ENCODE results near the gene TMEM126B. TPM values are rescaled to one million over a fixed set of nuclear protein-coding genes. Genes with fewer than 3 reads are reported as not detected.
A peak's percentile ranks its signal among the peaks of the same experiment; 100 is the strongest.
"Not testable (repeated sequence)": the region's sequence is repeated elsewhere in the genome, so short reads cannot be mapped to it uniquely, and the experiment has no call there.

Gene TMEM126B
- polyA plus RNA-seq (ENCODE audit: insufficient read length in 4 of 4) = 10 to 100 TPM; 57.7 to 67.4 (median 62.7) TPM

DNA sequence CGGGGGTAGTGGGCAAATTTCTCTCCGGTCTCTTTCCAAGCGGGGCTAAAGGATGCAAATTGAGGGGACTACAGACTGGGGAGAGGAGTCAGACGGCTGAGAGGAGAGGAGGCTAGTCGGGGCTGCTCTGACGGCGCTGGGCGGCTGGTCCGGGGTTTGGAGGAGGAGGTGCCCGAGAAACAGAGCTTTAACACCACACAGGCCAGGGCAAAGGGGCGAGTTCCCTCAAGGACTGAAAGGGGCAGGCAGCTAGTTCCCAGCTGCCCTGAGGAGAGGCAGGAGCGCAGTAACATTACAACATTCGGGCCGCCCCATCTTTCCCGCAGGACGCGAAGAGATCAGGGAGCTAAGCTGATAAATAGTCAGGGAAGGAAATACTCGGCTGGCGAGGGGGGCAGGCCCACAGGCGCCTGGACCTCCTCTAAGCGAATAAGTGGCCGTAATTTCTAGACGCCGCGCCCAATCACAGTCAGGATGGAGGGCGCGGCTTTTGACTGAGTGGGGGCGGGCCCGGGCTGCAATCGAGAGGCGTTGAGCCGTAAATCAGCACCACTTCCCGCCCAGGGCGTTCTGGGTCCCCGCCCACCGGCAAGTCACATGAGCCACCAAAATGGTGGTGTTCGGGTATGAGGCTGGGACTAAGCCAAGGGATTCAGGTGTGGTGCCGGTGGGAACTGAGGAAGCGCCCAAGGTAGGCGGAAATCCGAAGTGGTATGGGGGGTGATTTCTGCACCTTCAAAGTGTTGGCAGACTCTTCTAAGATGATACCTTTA, at the start of gene TMEM126B:
TSS of gene TMEM126B (plus strand) at position 596 of the 773 bp plus-strand sequence. CDS start at position 611, 15 bp downstream.
- peak; percentile 92 to 97 (median 95) for DNase-seq (ENCODE audit: low read depth in 4 of 4, low spot score in 3 of 4)

DNA sequence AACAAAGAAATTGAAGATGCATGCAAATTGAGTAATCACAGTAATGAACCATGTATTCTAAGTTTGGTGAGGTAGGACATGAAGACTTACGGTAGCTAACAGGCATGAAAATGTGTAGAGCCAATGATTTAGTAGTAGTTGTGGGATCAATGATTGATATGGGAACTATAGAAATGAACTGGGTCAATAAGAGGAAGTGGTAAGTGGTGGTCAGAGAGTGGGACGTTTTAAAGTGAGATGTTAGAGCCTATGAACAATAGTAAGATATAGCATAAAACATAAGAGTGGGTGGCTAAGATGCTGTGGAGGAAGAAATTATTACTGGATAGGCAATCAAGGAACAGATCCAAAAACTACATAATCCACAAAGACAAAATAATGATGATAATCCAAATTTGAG, 46.3 kb upstream of the TMEM126B start:
- no peak for DNase-seq (ENCODE audit: low read depth in 4 of 4, low spot score in 3 of 4)

DNA sequence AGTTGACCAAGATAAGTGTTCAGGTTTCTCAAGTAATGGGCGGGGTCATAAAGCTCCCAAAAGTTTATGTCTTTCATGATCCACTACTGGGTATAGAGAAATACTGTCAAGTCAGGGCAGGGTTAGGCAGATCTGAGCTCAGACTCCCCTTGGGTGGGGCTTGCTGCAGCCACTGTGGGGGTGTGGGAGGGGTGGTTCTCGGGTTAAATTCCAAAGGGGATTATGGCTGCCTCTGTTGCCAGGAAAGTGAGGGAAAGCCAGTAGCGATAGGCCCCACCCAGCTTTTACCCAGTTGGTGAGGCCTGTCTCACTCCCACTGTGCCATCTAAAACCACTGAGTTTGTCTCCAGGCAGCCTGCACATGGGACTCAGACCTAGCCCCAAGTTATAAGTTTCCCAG, 39.0 kb upstream of the TMEM126B start:
- no peak for DNase-seq (ENCODE audit: low read depth in 4 of 4, low spot score in 3 of 4)

DNA sequence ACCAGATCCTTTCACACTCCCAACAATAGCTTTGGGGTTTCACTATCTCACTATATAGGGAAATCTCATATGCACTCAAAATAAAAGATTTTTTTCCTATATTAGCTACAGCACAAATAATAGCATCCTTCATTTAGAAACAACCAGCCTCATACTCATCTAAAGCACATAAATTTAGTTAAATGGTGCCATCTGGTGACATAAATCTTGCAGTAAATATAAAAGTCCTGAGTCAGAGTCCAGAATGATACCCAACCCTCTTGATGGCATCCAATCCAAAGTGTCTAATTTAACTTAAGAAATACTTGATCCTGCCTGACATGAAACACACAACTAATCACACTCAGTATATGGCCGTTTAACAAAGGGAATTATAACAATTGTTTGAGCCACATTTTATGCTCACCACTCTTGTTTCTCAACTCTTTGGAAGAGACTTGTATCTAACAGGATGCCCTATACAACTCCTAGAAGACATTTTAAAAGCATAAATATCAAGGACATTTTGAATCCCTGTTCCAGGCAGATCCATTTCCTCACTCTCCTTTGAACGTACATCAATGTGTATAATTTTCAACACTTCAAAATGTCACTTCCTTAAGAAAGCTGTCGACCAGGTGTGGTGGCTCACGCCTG, 37.4 kb upstream of the TMEM126B start:
- DNase-seq (ENCODE audit: low read depth in 4 of 4, low spot score in 3 of 4) = no peak

DNA sequence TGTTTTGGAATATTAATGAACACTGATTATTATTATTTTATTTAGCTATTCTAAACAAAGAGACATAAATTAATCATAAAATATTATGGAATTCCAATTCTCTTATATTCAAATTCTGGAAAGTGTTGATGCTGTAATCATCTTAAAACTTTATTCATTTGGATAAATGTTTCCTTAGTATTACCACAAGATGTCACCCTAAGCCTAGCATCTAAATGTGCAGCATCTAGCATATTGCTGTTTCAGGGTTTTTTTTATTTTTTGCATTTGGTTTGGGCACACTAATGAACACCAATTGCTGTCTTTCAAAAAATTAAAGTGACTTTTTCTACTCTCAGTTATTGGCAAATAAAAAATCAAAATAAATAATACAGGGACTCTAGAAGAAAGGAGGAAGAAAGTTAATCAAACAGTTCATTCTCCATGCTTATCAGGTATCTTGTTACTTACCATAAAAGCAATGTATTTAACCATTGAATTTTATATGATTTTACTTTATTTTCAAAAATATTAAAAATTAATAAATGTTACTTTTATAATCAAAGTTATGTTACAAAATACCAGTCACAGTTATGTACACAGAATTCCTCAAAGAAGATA, 33.0 kb upstream of the TMEM126B start:
- DNase-seq (ENCODE audit: low read depth in 4 of 4, low spot score in 3 of 4) = peak in 1 of 4 donors; percentile 16

DNA sequence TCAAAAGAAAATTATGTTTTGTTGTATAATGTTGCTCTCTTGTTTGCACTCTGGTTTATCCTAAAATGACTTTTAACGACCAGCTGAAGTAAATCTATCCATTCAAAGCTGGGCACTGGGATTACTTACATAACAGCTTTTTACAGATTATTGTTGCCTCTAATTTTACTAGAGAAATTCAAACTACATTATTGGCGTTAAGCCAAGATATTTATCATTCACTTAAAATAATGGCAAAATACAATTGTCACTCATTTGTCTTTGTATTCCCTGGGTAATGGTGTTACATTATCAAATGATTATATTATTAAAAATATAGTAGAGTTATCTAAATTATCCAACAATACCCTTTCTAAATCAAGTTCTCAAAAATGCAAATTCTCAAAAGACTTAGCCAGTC, 31.5 kb upstream of the TMEM126B start:
- DNase-seq (ENCODE audit: low read depth in 4 of 4, low spot score in 3 of 4) = no peak

DNA sequence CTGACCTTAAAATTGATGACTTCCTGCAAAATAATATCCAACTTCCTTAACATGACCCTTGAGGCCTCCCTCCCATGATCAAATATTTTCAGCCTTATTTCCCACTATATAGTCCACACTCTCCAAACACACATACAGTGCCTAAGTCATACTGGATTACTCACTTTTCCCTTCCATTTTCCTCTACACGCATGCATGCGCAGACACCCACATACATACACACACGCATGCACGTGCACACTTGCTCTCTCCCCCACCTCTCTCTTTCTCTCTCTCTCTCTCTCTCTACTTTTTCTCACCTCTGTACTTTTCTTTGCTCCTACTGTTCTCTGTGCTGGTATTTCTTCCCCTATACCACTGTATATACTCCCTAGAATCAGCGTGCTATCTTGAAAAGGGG, 29.3 kb upstream of the TMEM126B start:
- no peak for DNase-seq (ENCODE audit: low read depth in 4 of 4, low spot score in 3 of 4)

DNA sequence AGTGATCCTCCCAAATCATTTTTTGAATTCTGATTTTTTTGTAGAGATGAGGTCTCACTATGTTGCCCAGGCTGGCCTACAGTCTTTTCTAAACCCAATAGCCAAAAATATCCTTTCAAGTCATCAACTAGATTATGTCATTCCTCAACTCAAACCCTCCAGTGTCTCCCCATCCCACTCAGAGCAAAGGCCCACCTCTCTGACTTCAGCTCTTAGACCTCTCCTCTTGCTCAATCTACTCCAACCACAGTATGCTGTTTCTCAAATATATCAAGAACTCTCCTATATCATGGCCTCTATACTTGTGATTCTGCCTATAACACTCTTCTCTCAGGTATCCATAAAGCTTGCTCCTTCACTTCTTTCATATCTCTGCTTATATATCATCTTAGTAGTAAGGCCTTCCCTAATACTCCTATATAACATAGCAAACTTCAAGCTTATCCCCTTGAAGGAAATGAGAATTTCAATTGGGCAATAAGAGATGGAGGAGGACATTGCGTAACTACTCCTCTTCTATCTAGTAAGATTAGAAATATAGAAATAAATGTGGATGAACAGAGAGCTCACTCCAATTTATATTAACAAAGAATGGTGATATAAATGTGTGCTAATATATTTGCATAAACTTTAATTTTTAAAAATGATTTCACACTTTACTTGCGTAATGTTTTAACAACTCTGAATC, 25.7 kb upstream of the TMEM126B start:
- no peak for DNase-seq (ENCODE audit: low read depth in 4 of 4, low spot score in 3 of 4)

DNA sequence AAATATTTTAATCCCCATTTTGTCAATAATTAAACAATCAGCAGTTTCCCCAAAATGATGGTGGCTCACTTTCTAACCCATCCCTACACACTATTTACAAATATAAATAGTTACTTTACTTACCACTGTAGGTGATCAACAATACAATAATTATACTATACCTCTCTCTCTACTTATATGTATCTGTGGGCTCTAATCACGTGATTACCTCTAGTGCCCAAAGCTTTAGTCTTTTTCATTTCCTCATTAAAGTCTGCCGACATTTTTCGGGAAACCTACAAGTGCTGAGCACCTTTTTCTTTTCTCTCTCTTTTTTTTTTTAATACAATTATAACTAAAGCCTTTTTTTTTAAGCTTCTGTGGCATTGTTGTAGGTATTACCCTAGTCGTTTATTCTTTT, 25.2 kb upstream of the TMEM126B start:
- DNase-seq (ENCODE audit: low read depth in 4 of 4, low spot score in 3 of 4) = no peak

DNA sequence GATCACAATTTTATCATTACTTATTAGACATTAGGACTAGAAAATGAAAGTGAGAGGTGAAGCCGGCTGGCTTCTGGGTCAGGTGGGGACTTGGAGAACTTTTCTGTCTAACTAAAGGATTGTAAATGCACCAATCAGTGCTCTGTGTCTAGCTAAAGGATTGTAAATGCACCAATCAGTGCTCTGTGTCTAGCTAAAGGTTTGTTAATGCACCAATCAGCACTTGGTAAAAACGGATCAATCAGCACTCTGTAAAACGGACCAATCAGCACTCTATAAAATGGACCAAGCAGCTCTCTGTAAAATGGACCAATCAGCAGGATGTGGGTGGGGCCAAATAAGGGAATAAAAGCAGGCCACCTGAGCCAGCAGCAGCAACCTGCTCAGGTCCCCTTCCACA, 22.2 kb upstream of the TMEM126B start:
- not testable (repeated sequence) for DNase-seq (ENCODE audit: low read depth in 4 of 4, low spot score in 3 of 4)

DNA sequence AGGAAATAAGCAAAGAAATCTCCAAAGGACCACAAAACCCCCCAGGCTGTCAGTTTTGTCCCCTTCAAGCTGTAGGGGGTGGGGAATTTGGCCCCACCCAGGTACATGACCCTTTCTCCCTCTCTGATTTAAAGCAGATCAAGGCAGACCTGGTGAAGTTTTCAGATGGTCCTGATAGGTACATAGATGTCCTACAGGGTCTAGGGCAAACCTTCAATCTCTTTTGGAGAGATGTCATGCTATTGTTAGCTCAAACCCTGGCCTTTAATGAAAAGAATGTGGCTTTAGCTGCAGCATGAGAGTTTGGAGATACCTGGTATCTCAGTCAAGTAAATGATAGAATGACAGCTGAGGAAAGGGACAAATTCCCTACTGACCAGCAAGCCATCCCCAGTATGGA, 19.8 kb upstream of the TMEM126B start:
- not testable (repeated sequence) for DNase-seq (ENCODE audit: low read depth in 4 of 4, low spot score in 3 of 4)

DNA sequence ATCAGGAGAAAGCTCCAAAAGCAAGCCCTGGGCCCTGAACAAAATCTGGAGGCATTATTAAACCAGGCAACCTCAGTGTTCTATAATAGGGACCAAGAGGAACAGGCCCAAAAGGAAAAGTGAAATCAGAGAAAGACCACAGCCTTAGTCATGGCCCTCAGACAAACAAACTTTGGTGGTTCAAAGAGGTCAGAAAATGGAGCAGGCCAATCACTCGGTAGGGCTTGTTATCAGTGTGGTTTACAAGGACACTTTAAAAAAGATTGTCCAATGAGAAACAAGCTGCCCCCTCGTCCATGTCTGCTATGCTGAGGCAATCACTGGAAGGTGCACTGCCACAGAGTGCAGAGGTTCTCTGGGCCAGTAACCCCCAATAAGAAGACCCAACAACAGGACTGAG, 19.1 kb upstream of the TMEM126B start:
- not testable (repeated sequence) for DNase-seq (ENCODE audit: low read depth in 4 of 4, low spot score in 3 of 4)

DNA sequence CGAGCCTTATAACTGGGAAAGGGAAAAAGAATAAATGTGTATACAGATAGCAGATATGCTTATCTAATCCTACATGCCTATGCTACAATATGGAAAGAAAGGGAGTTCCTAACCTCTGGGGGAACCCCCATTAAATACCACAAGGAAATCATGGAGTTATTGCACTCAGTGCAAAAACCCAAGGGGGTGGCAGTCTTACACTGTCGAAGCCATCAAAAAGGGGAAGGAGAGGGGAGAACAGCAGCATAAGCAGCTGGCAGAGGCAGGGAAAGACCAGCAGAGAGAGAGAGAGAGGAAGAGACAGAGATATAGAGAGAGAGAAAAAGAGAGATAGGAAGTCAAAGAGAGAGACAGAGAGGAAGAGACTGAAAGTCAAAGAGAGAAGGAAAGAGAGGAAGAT, 16.8 kb upstream of the TMEM126B start:
- not testable (repeated sequence) for DNase-seq (ENCODE audit: low read depth in 4 of 4, low spot score in 3 of 4)

DNA sequence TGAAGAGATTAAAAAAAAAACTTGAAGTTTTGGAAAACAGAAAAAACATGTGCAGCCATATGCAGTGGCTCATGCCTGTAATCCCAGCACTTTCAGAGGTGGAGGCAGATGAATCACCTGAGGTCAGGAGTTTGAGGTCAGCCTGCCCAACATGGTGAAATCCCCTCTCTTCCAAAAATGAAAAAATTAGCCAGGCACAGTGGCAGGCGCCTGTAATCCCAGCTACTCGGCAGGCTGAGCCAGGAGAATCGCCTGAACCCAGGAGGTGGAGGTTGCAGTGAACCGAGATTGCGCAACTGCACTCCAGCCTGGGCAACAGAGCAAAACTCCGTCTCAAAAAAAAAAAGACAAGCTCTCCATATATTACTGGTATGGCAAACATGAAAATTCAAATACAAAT, 8.9 kb upstream of the TMEM126B start:
- no peak for DNase-seq (ENCODE audit: low read depth in 4 of 4, low spot score in 3 of 4)

DNA sequence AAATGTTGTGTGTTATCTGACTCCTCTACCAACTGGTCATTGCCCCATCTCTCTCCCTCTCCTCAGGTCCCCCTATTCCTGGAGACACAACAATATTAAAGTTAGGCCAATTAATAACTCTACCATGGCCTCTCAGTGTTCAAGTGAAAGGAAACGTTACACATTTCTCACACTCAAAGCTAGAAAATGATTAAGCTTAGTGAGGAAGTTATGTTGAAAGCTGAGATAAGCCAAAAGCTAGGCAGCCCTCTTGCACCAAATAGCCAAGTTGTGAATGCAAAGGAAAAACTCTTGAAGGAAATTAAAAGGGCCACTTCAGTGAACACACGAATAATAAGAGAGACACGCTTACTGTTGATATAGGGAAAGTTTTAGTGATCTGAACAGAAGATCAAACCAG, 8.1 kb upstream of the TMEM126B start:
- no peak for DNase-seq (ENCODE audit: low read depth in 4 of 4, low spot score in 3 of 4)

DNA sequence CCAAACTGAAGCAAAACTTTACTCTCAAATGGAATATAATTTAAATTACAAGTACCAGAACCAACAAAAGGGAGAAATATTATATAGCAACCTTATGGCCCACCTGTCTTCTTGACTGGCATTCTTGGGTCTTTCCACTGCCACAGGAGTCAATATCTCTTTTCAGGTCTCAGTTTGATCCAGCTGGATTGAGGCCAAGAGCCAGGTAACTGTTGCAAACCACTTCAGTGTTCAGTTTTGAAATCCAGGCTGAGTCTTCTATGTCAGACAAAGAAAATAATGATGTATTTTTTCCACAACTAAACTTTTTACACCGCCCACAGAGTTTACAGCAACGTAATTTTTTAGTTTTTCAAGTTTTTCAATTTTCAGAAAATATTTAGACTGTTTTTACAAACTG, 1.9 kb upstream of the TMEM126B start:
- DNase-seq (ENCODE audit: low read depth in 4 of 4, low spot score in 3 of 4) = no peak

DNA sequence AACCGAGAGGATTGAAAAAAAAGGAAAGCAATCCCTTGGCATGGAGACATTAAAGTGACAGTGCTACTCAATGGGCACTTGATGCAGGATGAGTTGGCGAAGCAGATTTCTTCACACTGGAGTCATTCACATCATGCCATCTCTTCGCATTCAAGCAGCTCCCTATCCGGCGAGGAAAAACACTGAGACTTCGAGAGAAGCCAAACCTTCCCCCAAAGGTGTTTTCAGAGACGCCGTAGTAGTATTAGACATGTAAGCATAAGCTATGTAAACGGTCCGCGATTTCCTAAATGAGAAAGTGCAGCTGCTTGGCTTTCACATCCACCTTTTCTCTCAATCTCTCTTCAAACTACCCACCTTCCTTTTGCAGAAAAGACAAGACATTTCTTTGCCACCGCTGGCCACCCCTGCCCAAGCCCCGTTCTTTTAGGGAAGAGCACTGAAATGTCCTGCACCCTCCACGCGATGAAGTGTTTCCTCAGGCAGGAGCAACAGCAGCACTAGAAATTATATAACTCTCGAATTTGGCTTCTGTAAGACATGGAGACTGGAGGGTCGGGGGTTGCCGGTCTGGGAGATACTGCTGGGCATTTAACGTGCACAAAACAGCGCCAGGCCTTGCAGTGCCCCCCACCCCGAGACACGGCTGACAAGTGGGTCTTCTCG, 928 bp upstream of the TMEM126B start, which contains the start of gene DLG2:
TSS of gene DLG2 (minus strand) at position 13 of the 666 bp plus-strand sequence.
- DNase-seq (ENCODE audit: low read depth in 4 of 4, low spot score in 3 of 4) = peak in 3 of 4 donors; percentile 23 to 32 (median 25)

DNA sequence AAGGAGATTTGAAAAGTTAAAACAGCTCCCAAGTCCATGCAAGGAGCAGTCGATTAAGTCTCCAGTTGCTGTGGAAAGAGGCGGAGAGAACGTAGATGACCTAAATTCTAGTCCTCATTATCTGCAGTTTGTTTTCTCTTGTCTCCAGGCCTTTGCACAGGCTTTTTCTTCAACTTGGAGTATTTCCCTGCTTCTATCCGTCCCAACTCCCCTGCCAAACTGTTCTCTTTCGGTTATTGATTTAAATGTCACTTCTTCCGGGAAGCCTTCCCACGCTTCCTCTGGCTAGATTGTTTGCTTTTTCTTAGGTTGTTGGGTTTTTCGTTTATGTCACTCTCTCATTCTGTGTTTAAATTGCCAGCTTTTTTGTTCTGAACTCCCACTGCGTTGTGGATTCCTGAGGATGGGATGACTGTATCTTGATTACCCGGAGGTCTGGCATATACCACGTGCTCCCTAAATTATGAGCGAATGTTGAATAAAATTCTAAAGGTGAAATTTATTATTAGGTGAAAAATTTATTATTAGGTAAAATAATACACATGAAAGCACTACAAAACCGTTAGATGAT, 463 bp downstream of the TMEM126B start:
- DNase-seq (ENCODE audit: low read depth in 4 of 4, low spot score in 3 of 4) = no peak

DNA sequence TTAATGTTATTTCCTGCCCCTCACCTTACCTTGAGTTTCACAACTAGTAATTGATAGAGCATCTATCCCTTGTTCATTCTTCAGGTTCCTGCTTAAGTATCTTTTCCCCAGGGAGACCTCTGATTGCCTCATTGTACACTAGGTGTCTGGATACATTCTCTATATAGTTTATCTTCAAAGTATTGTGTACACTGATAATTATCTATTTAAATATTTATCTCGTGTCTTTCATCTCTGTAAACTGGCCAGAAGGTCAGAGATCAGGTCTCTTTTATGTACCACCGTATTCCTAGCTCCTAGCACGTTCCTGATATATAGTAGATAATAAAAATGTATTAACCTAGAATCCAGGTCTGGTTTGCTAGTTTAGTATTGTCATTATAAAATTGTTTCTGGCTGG, 6.4 kb downstream of the TMEM126B start:
- DNase-seq (ENCODE audit: low read depth in 4 of 4, low spot score in 3 of 4) = no peak

DNA sequence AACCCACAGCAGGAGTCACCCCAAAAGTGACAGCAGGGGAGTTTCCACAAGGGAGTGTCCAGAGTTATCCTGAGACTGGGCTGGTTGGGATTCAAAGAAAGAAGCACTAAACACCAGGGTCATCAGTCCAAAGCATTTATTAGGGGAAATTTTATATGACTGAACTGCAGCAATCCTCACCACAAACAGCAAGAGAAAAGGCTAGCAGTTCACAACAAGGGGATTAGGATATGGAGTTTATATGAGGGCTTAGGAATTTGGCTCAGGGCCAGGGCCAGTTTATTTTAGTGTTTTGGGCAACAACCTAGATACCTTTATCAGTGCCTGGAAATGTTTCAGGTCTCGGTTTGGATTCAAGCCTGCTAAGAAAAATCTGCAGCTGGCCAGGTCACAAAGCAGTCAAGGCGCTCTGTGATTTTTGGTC, 14.8 kb downstream of the TMEM126B start:
- DNase-seq (ENCODE audit: low read depth in 4 of 4, low spot score in 3 of 4) = no peak
